ENCODE data around the gene RET.

DNA sequence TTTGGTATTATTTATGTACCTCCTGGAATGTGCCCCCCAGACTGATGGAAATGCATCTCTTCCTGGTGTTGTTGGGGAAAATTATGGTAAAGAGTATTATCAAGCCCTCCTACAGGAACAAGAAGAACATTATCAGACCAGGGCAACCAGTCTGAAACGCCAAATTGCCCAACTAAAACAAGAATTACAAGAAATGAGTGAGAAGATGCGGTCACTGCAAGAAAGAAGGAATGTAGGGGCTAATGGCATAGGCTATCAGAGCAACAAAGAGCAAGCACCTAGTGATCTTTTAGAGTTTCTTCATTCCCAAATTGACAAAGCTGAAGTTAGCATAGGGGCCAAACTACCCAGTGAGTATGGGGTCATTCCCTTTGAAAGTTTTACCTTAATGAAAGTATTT lies 78.4 kb downstream of the RET start:
- TF ChIP-seq, protein P1, sequence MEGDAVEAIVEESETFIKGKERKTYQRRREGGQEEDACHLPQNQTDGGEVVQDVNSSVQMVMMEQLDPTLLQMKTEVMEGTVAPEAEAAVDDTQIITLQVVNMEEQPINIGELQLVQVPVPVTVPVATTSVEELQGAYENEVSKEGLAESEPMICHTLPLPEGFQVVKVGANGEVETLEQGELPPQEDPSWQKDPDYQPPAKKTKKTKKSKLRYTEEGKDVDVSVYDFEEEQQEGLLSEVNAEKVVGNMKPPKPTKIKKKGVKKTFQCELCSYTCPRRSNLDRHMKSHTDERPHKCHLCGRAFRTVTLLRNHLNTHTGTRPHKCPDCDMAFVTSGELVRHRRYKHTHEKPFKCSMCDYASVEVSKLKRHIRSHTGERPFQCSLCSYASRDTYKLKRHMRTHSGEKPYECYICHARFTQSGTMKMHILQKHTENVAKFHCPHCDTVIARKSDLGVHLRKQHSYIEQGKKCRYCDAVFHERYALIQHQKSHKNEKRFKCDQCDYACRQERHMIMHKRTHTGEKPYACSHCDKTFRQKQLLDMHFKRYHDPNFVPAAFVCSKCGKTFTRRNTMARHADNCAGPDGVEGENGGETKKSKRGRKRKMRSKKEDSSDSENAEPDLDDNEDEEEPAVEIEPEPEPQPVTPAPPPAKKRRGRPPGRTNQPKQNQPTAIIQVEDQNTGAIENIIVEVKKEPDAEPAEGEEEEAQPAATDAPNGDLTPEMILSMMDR (tag by site-specific recombination; IDR thresholded peaks at IDR 0.05) = no peak
- TF ChIP-seq ZBTB20 (tag by site-specific recombination; IDR thresholded peaks at IDR 0.05) (no peak), KLF16 (tag by site-specific recombination; IDR thresholded peaks at IDR 0.05) (no peak), ZNF677 (tag by site-specific recombination; IDR thresholded peaks at IDR 0.05) (no peak), YY1 (tag by site-specific recombination; IDR thresholded peaks at IDR 0.05) (no peak), TCF7L2 (IDR thresholded peaks at IDR 0.05; ENCODE audit: borderline replicate concordance, low read depth, low read length) (no peak), ZNF37A (tag by site-specific recombination; IDR thresholded peaks at IDR 0.05) (no peak), ZNF629 (tag by site-specific recombination; IDR thresholded peaks at IDR 0.05) (no peak)
- TF ChIP-seq, protein P2, sequence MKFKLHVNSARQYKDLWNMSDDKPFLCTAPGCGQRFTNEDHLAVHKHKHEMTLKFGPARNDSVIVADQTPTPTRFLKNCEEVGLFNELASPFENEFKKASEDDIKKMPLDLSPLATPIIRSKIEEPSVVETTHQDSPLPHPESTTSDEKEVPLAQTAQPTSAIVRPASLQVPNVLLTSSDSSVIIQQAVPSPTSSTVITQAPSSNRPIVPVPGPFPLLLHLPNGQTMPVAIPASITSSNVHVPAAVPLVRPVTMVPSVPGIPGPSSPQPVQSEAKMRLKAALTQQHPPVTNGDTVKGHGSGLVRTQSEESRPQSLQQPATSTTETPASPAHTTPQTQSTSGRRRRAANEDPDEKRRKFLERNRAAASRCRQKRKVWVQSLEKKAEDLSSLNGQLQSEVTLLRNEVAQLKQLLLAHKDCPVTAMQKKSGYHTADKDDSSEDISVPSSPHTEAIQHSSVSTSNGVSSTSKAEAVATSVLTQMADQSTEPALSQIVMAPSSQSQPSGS (tag by site-specific recombination; IDR thresholded peaks at IDR 0.05; ENCODE audit: low read depth) = no peak
- TF ChIP-seq, protein P3, sequence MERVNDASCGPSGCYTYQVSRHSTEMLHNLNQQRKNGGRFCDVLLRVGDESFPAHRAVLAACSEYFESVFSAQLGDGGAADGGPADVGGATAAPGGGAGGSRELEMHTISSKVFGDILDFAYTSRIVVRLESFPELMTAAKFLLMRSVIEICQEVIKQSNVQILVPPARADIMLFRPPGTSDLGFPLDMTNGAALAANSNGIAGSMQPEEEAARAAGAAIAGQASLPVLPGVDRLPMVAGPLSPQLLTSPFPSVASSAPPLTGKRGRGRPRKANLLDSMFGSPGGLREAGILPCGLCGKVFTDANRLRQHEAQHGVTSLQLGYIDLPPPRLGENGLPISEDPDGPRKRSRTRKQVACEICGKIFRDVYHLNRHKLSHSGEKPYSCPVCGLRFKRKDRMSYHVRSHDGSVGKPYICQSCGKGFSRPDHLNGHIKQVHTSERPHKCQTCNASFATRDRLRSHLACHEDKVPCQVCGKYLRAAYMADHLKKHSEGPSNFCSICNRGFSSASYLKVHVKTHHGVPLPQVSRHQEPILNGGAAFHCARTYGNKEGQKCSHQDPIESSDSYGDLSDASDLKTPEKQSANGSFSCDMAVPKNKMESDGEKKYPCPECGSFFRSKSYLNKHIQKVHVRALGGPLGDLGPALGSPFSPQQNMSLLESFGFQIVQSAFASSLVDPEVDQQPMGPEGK (tag by site-specific recombination; IDR thresholded peaks at IDR 0.05) = no peak
- TF ChIP-seq, protein P4, sequence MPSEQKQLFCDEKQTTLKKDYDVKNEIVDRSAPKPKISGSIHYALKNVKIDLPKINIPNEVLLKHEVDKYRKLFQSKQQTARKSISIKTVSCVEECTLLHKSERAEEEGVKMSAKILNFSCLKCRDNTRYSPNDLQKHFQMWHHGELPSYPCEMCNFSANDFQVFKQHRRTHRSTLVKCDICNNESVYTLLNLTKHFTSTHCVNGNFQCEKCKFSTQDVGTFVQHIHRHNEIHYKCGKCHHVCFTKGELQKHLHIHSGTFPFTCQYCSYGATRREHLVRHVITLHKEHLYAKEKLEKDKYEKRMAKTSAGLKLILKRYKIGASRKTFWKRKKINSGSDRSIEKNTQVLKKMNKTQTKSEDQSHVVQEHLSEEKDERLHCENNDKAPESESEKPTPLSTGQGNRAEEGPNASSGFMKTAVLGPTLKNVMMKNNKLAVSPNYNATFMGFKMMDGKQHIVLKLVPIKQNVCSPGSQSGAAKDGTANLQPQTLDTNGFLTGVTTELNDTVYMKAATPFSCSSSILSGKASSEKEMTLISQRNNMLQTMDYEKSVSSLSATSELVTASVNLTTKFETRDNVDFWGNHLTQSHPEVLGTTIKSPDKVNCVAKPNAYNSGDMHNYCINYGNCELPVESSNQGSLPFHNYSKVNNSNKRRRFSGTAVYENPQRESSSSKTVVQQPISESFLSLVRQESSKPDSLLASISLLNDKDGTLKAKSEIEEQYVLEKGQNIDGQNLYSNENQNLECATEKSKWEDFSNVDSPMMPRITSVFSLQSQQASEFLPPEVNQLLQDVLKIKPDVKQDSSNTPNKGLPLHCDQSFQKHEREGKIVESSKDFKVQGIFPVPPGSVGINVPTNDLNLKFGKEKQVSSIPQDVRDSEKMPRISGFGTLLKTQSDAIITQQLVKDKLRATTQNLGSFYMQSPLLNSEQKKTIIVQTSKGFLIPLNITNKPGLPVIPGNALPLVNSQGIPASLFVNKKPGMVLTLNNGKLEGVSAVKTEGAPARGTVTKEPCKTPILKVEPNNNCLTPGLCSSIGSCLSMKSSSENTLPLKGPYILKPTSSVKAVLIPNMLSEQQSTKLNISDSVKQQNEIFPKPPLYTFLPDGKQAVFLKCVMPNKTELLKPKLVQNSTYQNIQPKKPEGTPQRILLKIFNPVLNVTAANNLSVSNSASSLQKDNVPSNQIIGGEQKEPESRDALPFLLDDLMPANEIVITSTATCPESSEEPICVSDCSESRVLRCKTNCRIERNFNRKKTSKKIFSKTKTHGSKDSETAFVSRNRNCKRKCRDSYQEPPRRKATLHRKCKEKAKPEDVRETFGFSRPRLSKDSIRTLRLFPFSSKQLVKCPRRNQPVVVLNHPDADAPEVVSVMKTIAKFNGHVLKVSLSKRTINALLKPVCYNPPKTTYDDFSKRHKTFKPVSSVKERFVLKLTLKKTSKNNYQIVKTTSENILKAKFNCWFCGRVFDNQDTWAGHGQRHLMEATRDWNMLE (tag by site-specific recombination; conservative IDR thresholded peaks at IDR 0.05; ENCODE audit: low read depth) = no peak
- TF ChIP-seq, protein P5, sequence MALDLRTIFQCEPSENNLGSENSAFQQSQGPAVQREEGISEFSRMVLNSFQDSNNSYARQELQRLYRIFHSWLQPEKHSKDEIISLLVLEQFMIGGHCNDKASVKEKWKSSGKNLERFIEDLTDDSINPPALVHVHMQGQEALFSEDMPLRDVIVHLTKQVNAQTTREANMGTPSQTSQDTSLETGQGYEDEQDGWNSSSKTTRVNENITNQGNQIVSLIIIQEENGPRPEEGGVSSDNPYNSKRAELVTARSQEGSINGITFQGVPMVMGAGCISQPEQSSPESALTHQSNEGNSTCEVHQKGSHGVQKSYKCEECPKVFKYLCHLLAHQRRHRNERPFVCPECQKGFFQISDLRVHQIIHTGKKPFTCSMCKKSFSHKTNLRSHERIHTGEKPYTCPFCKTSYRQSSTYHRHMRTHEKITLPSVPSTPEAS (tag by site-specific recombination; IDR thresholded peaks at IDR 0.05) = no peak
- TF ChIP-seq, protein P6, sequence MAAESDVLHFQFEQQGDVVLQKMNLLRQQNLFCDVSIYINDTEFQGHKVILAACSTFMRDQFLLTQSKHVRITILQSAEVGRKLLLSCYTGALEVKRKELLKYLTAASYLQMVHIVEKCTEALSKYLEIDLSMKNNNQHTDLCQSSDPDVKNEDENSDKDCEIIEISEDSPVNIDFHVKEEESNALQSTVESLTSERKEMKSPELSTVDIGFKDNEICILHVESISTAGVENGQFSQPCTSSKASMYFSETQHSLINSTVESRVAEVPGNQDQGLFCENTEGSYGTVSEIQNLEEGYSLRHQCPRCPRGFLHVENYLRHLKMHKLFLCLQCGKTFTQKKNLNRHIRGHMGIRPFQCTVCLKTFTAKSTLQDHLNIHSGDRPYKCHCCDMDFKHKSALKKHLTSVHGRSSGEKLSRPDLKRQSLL (tag by site-specific recombination; IDR thresholded peaks at IDR 0.05) = no peak

Data from HEK293 (cell line).